Ectodermal cell (in vitro differentiated cells): ENCODE measurements around the gene TNNI2.

Source experiments
- H3K27ac ChIP-seq: 2 replicates; pipeline ENCODE4 v1.7.0; 2013; ENCODE audit warnings: mild to moderate bottlenecking, low read depth, low read length; ENCODE audit not compliant: insufficient read depth, poor library complexity, severe bottlenecking
- H3K27me3 ChIP-seq: 2 replicates; pipeline ENCODE4 v1.7.0; 2013; ENCODE audit warnings: mild to moderate bottlenecking, low read length; ENCODE audit not compliant: insufficient read depth, control insufficient read depth, poor library complexity, severe bottlenecking
- H3K36me3 ChIP-seq: one replicate; pipeline ENCODE4 v1.7.0; 2013; ENCODE audit warnings: low read length; ENCODE audit not compliant: control insufficient read depth, insufficient read depth
- H3K4me1 ChIP-seq: one replicate; pipeline ENCODE4 v1.7.0; 2013; ENCODE audit warnings: low read length; ENCODE audit not compliant: control insufficient read depth, insufficient read depth
- H3K4me3 ChIP-seq: 2 replicates; pipeline ENCODE4 v1.7.0; 2013; ENCODE audit warnings: low read depth, low read length, control low read depth; ENCODE audit not compliant: insufficient read depth
- H3K9me3 ChIP-seq: 2 replicates; pipeline ENCODE4 v1.7.0; 2013; ENCODE audit warnings: mild to moderate bottlenecking, low read length, moderate library complexity; ENCODE audit not compliant: control insufficient read depth
- WGBS, 2 experiments: methylation state at CpG; one replicate each; pipeline ENCODE4 v1.1.7; 2013; ENCODE audit warnings: missing lambda C conversion rate in 2 of 2; 5-methylcytosine and 5-hydroxymethylcytosine counted together

TNNI2 gene

DNA sequence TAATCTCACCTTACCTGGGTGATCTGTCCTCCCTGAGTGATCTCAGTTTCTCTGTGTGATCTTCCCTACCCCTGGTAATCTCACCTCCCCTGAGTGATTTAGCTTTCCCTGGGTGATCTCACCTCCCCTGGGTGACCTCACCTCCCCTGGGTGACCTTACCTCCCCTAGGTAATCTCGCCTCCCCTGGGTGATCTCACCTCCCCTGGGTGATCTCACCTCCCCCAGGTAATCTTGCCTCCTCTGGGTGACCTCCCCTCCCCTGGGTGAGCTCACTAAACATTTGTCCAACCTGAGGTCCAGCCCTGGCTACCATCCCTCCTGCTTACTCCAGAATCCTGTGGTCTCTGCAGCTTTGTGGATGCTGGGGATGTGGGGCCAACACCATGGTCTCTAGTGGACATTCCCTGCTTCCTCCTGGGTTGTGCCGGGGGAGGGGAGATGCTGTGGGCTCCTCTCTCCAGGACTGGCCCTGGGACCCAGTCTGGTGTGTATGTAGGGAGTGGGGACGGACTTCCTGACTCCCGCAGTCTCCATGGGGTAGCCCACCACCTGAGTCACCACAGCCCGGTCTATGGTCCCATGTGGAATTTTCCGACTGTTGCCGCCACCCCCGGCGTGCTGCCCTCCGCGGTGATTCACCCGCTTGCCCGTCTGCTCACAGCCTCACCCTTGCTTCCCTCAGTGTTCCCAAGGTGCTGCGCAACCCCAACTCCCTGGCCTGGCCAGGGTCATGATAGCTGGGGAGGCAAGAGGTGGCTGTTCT, 24.0 kb downstream of the TNNI2 start:
- peaks cover 23% of the 10 kb centered on the region for H3K4me1 ChIP-seq
- H3K4me3 ChIP-seq, result no peak overlapping the region
- WGBS, 2 experiments, result 81 to 82% methylated on average over 14 of the region's 14 CpGs
- H3K27ac ChIP-seq, result no peak overlapping the region
- no peaks in the 10 kb centered on the region for H3K36me3 ChIP-seq
- no peaks in the 10 kb centered on the region for H3K27me3 ChIP-seq
- no peaks in the 10 kb centered on the region for H3K9me3 ChIP-seq

DNA sequence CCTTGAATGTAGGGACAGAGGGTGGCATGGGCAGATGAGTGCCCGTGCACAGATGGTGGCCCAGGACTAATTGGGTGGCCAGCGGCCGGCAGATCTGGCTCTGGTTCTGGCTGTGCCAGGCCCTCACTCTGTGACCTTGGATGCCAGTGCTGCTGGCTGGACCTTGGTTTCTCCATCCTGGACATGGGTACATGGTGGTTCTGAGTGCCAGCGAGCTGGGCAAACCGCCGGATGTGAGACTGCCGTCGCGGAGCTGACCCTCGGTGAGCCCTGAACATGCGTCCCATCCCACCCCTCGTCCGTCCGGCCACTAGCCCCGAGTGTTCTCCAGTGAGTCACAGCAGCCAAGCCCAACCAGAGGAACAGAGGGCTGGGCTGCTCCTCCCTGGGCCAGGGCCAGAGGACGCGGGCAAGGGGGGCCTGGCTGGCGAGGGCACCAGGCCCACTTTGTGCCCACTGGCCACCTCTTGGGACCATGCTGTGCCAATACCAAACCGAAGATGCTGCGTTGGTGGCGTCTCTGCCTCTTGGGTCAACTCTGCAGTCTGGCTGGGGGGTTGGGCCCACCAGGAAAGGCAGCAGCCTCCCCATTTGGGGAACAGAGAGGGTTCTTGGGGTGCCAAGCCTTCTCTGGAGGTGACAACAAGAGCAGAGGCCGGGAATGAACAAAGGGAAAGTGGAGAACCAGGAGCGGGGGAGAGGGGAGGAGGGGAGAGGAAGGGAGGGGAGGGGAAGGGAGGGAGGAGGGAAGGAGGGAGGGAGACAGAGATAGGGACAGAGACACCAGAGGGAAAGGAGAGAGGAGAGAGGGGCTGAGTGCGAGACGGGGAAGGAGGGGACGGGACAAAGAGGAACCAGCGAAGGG, 24.8 kb downstream of the TNNI2 start:
- H3K9me3 ChIP-seq, result no peaks in the 10 kb centered on the region
- H3K4me1 ChIP-seq, result peaks cover 22% of the 10 kb centered on the region
- no peak overlapping the region for H3K27ac ChIP-seq
- no peak overlapping the region for H3K4me3 ChIP-seq
- WGBS, 2 experiments, result 47 to 50% methylated on average over 27 of the region's 27 CpGs
- no peaks in the 10 kb centered on the region for H3K27me3 ChIP-seq
- no peaks in the 10 kb centered on the region for H3K36me3 ChIP-seq

DNA sequence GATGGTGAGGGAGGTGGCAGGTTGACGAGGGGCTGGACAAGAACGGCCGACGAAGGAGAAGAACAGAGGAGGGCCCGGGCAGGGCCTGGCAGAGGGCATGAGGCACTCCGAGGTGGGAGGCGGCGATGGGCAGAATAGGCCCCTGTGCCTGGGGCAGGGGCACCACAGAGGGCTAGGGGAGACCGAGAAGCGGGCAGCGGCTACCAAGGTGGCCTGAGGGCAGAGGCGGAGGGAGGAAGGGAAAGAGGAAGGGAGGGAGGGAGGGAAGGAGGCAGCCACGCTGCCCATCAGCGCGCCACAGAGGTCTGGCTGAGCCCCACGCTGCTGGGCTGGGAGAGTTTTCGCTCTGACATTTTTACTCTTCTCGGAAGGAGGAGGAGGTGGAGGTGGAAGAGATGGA, 25.4 kb downstream of the TNNI2 start:
- H3K27ac ChIP-seq, result no peak overlapping the region
- no peak overlapping the region for H3K4me3 ChIP-seq
- H3K36me3 ChIP-seq, result no peaks in the 10 kb centered on the region
- H3K27me3 ChIP-seq, result no peaks in the 10 kb centered on the region
- H3K9me3 ChIP-seq, result no peaks in the 10 kb centered on the region
- H3K4me1 ChIP-seq, result peaks cover 19% of the 10 kb centered on the region
- WGBS, 2 experiments, result 78% methylated on average over 18 of the region's 18 CpGs

DNA sequence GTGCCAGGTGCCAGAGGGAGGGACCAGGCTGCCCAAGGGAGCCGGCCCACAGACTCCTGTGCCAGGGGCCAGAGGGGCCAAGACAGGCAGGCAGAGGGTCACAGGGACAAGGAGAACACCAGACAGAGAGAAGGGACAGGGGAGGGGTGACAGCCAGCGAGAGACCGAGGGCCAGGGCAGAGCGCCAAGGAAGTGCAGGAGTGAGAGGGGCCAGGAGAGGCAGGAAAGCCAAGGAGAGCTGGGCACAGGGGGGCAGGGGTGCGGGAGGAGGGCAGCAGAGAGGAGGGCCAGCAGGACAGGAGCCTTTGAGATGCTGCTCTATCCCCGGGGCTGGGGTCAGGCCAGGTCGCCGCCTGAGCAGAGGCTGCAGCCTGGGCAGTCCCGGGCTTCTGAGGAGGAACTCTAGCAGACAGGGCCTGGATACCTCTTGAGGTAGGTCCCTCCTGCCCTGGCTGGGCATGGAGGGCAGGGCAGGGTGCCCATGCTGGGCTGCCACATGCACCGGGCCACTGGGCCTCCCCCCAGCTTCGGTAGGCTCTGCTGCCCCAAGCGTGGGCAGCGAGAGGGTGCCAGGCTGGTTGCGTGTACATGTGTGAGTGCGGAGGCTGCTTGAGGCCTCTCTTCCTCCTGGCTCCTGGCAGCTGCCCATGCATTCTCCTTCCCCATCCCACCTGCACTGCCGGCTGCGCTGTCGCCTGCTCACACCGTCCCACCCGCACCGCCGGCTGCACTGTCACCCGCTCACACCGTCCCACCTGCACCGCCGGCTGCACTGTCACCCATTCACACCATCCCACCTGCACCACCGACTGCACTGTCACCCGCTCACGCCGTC, 26.3 kb downstream of the TNNI2 start:
- WGBS, 2 experiments, result 87 to 88% methylated on average over 30 of the region's 30 CpGs
- Histone ChIP-seq H3K27ac (no peak overlapping the region), H3K4me1 (peaks cover 19% of the 10 kb centered on the region), H3K9me3 (no peaks in the 10 kb centered on the region), H3K27me3 (peaks cover 2% of the 10 kb centered on the region), H3K4me3 (no peak overlapping the region), H3K36me3 (no peaks in the 10 kb centered on the region)

DNA sequence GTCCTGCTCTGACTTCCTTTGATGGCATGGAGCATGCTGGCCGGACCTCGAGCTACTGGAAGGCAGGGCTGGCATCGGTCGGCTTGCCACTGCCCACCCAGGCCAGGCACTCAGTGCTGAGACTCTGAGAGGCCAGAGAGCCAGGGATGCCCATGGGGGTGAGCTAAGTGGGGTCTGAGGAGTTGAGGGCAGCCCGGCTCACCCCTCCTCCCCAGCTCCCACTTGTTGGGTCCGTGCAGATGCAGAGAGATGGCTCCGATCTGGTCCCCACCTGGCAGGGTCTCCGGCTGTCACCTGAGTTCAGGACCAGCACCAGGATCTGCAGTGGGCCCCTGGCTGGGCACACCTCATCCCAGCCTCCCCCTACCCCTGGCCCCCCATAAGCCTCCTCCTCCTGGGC, 27.4 kb downstream of the TNNI2 start:
- Histone ChIP-seq H3K4me1 (peaks cover 19% of the 10 kb centered on the region), H3K36me3 (no peaks in the 10 kb centered on the region), H3K9me3 (no peaks in the 10 kb centered on the region), H3K27me3 (peaks cover 6% of the 10 kb centered on the region), H3K4me3 (no peak overlapping the region), H3K27ac (no peak overlapping the region)
- 95 to 98% methylated on average over 8 of the region's 8 CpGs for WGBS, 2 experiments

- 92% methylated on average over 15 of the region's 15 CpGs for WGBS, 2 experiments
- peaks cover 6% of the 10 kb centered on the region for H3K27me3 ChIP-seq
- H3K4me1 ChIP-seq, result peaks cover 19% of the 10 kb centered on the region
- H3K9me3 ChIP-seq, result no peaks in the 10 kb centered on the region
- H3K4me3 ChIP-seq, result no peak overlapping the region
- no peak overlapping the region for H3K27ac ChIP-seq
- H3K36me3 ChIP-seq, result no peaks in the 10 kb centered on the region
Observed at GRCh38 chr11:1866776-1867175, 28.0 kb downstream of the TNNI2 start.

GRCh38 chr11:1867381-1867780, 28.6 kb downstream of the TNNI2 start:
- no peak overlapping the region for H3K27ac ChIP-seq
- peaks cover 19% of the 10 kb centered on the region for H3K4me1 ChIP-seq
- no peaks in the 10 kb centered on the region for H3K36me3 ChIP-seq
- WGBS, 2 experiments, result 82 to 85% methylated on average over 8 of the region's 8 CpGs
- no peaks in the 10 kb centered on the region for H3K9me3 ChIP-seq
- no peak overlapping the region for H3K4me3 ChIP-seq
- peaks cover 6% of the 10 kb centered on the region for H3K27me3 ChIP-seq

DNA sequence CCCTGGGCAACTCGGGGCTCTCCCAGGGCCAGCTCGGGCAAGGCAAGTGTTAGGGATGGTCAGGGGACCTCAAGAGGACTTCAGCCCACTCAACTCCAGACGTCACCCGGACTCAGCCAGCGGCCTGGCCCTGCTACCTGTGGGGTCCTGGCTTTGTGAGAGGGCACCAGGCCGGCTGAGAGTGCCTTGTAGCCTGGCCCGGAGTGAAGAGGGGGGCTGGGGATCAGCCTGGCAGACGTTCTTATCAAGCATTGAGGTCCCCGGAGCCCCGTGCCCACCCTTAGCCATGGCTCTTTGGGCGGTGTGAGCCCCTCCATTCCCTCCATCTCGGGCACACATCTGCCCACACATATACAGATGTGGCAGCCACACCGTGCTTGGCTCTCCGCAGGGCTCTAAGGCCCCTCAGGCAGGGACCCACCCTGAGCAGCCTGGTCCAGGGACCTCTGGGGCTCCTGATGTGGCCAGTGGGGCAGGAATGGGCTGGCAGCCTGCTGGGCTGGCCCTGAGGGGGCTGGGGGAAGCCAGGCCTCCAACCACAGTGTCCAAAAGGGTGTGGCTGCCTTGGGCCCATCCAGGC, 29.4 kb downstream of the TNNI2 start:
- Histone ChIP-seq H3K4me1 (peaks cover 19% of the 10 kb centered on the region), H3K27me3 (peaks cover 6% of the 10 kb centered on the region), H3K36me3 (no peaks in the 10 kb centered on the region), H3K4me3 (no peak overlapping the region), H3K9me3 (no peaks in the 10 kb centered on the region), H3K27ac (no peak overlapping the region)
- 92 to 93% methylated on average over 14 of the region's 14 CpGs for WGBS, 2 experiments

DNA sequence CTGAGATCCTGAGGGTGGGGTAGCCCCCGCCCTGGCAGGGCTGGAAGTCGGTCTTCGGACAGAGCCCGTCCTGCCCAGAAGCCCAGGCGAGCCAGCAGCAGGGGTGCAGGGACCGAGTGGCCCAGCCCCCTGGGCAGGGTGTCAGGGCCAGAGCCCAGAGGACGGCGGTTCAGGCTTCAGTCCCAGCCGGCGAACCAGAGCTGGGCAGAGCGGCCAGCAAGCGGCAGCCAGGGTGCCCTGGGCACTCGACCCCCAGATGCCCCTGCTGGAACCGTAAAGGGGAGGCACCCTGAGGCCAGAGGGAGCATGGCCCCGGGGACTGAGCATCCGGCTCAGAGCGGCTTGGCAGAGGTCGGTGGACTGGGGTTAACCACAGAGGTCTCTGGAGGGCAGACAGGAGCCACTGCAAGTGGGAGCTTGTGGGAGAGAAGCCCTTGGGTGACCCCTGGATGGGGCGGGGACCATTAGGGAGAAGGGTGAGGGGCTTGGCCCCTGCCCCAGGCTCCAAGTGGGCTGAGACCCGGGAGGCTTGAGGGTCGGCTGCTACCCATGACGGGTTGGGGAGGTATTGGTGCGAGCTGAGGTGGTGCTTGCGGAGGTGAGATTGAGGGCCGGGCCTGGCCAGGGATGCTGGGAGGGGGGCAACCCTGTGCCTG, 30.0 kb downstream of the TNNI2 start:
- no peak overlapping the region for H3K4me3 ChIP-seq
- no peak overlapping the region for H3K27ac ChIP-seq
- H3K27me3 ChIP-seq, result peaks cover 6% of the 10 kb centered on the region
- WGBS, 2 experiments, result 93 to 94% methylated on average over 25 of the region's 25 CpGs
- H3K36me3 ChIP-seq, result no peaks in the 10 kb centered on the region
- H3K9me3 ChIP-seq, result no peaks in the 10 kb centered on the region
- H3K4me1 ChIP-seq, result peaks cover 18% of the 10 kb centered on the region
